KMS-11 (cell line): ENCODE results near the gene ST6GALNAC6.

Experiments
- H2AFZ ChIP-seq: fragments of 200-600 bp; sonication (generic); 2 replicates; pipeline ENCODE4 v1.6.1; 2016; ENCODE audit warnings: antibody characterized with exemption, mixed run types, low read depth
- H3K27ac ChIP-seq: fragments of 200-600 bp; sonication (generic); 2 replicates; pipeline ENCODE4 v1.6.1; 2016; ENCODE audit warnings: mild to moderate bottlenecking, mixed run types
- H3K27me3 ChIP-seq: fragments of 200-600 bp; sonication (generic); 2 replicates; pipeline ENCODE4 v1.6.1; 2017; ENCODE audit warnings: mild to moderate bottlenecking, low read depth, mixed run types, moderate library complexity; ENCODE audit not compliant: insufficient read depth
- H3K36me3 ChIP-seq: fragments of 200-600 bp; sonication (generic); 2 replicates; pipeline ENCODE4 v1.6.1; 2017; ENCODE audit warnings: mild to moderate bottlenecking, mixed run types; ENCODE audit not compliant: insufficient read depth
- H3K4me1 ChIP-seq: fragments of 200-600 bp; sonication (generic); 2 replicates; pipeline ENCODE4 v1.6.1; 2016; ENCODE audit warnings: mild to moderate bottlenecking, low read depth, mixed run types; ENCODE audit not compliant: poor library complexity, severe bottlenecking
- H3K4me2 ChIP-seq: fragments of 200-600 bp; sonication (generic); 2 replicates; pipeline ENCODE4 v1.7.0; 2016; ENCODE audit warnings: mild to moderate bottlenecking, mixed run types
- H3K4me3 ChIP-seq: fragments of 200-600 bp; sonication (generic); IDR thresholded peaks from 2 replicates; pipeline ENCODE4 v1.6.1; 2017; ENCODE audit warnings: low read depth, low read length, mixed read lengths; ENCODE audit not compliant: insufficient read depth
- H3K79me2 ChIP-seq: fragments of 200-600 bp; sonication (generic); 2 replicates; pipeline ENCODE4 v1.6.1; 2016; ENCODE audit warnings: low read depth, mixed run types; ENCODE audit not compliant: insufficient read depth
- H3K9ac ChIP-seq: fragments of 200-600 bp; sonication (generic); 2 replicates; pipeline ENCODE4 v1.6.1; 2016; ENCODE audit warnings: mild to moderate bottlenecking, mixed run types
- H4K20me1 ChIP-seq: fragments of 200-600 bp; sonication (generic); 2 replicates; pipeline ENCODE4 v1.6.1; 2016; ENCODE audit warnings: mild to moderate bottlenecking, mixed run types; ENCODE audit not compliant: insufficient read depth
- CTCF ChIP-seq: fragments of 200-600 bp; sonication (generic); conservative IDR thresholded peaks from 2 replicates; pipeline ENCODE4 v1.6.1; 2017; ENCODE audit warnings: low read depth, mild to moderate bottlenecking, antibody characterized with exemption, low read length, moderate library complexity, mixed read lengths

ST6GALNAC6 gene

GRCh38 chr9:127945338-127945737 is 45.9 kb upstream of the ST6GALNAC6 start:
- no peak overlapping the region for H3K4me2 ChIP-seq
- H3K4me3 ChIP-seq, result no peak overlapping the region
- H3K36me3 ChIP-seq, result no peaks in the 10 kb centered on the region
- H3K27ac ChIP-seq, result no peak overlapping the region
- no peaks in the 10 kb centered on the region for H3K27me3 ChIP-seq
- no peaks in the 10 kb centered on the region for H3K79me2 ChIP-seq
- no peak for TF ChIP-seq CTCF
- H4K20me1 ChIP-seq, result no peaks in the 10 kb centered on the region
- H3K9ac ChIP-seq, result no peak overlapping the region
- no peak overlapping the region for H2AFZ ChIP-seq
- peaks cover 7% of the 10 kb centered on the region for H3K4me1 ChIP-seq

- no peak overlapping the region for H3K4me3 ChIP-seq
- no peaks in the 10 kb centered on the region for H3K27me3 ChIP-seq
- TF ChIP-seq CTCF, result no peak
- no peaks in the 10 kb centered on the region for H3K79me2 ChIP-seq
- H4K20me1 ChIP-seq, result no peaks in the 10 kb centered on the region
- H3K9ac ChIP-seq, result no peak overlapping the region
- no peak overlapping the region for H2AFZ ChIP-seq
- H3K36me3 ChIP-seq, result no peaks in the 10 kb centered on the region
- H3K4me2 ChIP-seq, result no peak overlapping the region
- H3K27ac ChIP-seq, result no peak overlapping the region
- peaks cover 7% of the 10 kb centered on the region for H3K4me1 ChIP-seq
Observed at GRCh38 chr9:127944586-127945218, 45.3 kb upstream of the ST6GALNAC6 start.

- H3K27ac ChIP-seq, result no peak overlapping the region
- no peaks in the 10 kb centered on the region for H4K20me1 ChIP-seq
- H3K4me3 ChIP-seq, result no peak overlapping the region
- H3K9ac ChIP-seq, result no peak overlapping the region
- H3K4me2 ChIP-seq, result no peak overlapping the region
- H3K36me3 ChIP-seq, result no peaks in the 10 kb centered on the region
- H3K27me3 ChIP-seq, result no peaks in the 10 kb centered on the region
- no peaks in the 10 kb centered on the region for H3K79me2 ChIP-seq
- H3K4me1 ChIP-seq, result peaks cover 7% of the 10 kb centered on the region
- H2AFZ ChIP-seq, result no peak overlapping the region
- TF ChIP-seq CTCF, result peak; percentile 86
Observed at GRCh38 chr9:127943731-127944144, 44.3 kb upstream of the ST6GALNAC6 start.

- Histone ChIP-seq H3K79me2 (no peaks in the 10 kb centered on the region), H4K20me1 (no peaks in the 10 kb centered on the region), H3K36me3 (no peaks in the 10 kb centered on the region), H3K4me1 (peaks cover 7% of the 10 kb centered on the region), H3K4me3 (no peak overlapping the region), H3K27ac (no peak overlapping the region), H3K4me2 (no peak overlapping the region), H2AFZ (no peak overlapping the region), H3K27me3 (no peaks in the 10 kb centered on the region), H3K9ac (no peak overlapping the region)
- peak; percentile 7; the same call in 1 of the 2 replicates for TF ChIP-seq CTCF
Observed at GRCh38 chr9:127943011-127943662, 43.7 kb upstream of the ST6GALNAC6 start.
